Caco-2 (cell line): Measurements from ENCODE around the gene GTF2H3. TPM values are rescaled to one million over a fixed set of nuclear protein-coding genes. Genes with fewer than 3 reads are reported as not detected.

Experiments used
- BruUV-seq: library from RNA; stranded (reverse); fragments of 400-500 nt; replicated peaks from 2 replicates; lab custom pipeline; 2021; lab: Mats Ljungman, UMichigan
- CTCF ChIA-PET: fragments of 300-600 bp; sonication (Branson Sonifier 250); formaldehyde crosslinking; loops from one replicate; lab custom pipeline; 2022; ENCODE audit warnings: antibody characterized with exemption; lab: Charles Lee
- POLR2A ChIA-PET: fragments of 300-600 bp; sonication (Branson Sonifier 250); formaldehyde crosslinking; loops from one replicate; lab custom pipeline; 2022; ENCODE audit warnings: antibody characterized with exemption; lab: Charles Lee
- DNase-seq, 2 experiments: peaks; one replicate each; pipeline versions ENCODE4 v3.0.0 to v3.0.0-alpha.2; 2020 to 2022
- H3K27me3 ChIP-seq: replicated peaks from 2 replicates; pipeline ENCODE4 v1.6.0; 2011; ENCODE audit warnings: low read length; ENCODE audit not compliant: control insufficient read depth, insufficient read depth
- H3K36me3 ChIP-seq: 2 replicates; pipeline ENCODE4 v1.5.1; 2011; ENCODE audit warnings: low read length; ENCODE audit not compliant: control insufficient read depth, insufficient read depth
- H3K4me1 ChIP-seq: fragments of 250-450 bp; sonication (Bioruptor Pico); 2 replicates; pipeline ENCODE4 v1.5.1; 2020; ENCODE audit warnings: mild to moderate bottlenecking
- H3K4me3 ChIP-seq: 2 replicates; pipeline ENCODE4 v1.5.1; 2011; ENCODE audit warnings: low read depth, mild to moderate bottlenecking, control low read depth, low read length
- H3K9me3 ChIP-seq: fragments of 250-450 bp; sonication (Bioruptor Pico); 2 replicates; pipeline ENCODE4 v1.5.1; 2020; ENCODE audit warnings: mild to moderate bottlenecking, moderate library complexity
- H3K27ac Mint-ChIP-seq: one replicate; pipeline ENCODE4 v1.8.0; 2022; ENCODE audit warnings: mixed read lengths; ENCODE audit not compliant: unreplicated experiment
- H3K27me3 Mint-ChIP-seq: one replicate; pipeline ENCODE4 v1.8.0; 2022; ENCODE audit warnings: mixed read lengths; ENCODE audit not compliant: insufficient read depth, unreplicated experiment
- H3K36me3 Mint-ChIP-seq: one replicate; pipeline ENCODE4 v1.8.0; 2022; ENCODE audit warnings: mild to moderate bottlenecking, mixed read lengths; ENCODE audit not compliant: insufficient read depth, unreplicated experiment
- H3K4me1 Mint-ChIP-seq: one replicate; pipeline ENCODE4 v1.8.0; 2022; ENCODE audit warnings: low read depth, mixed read lengths; ENCODE audit not compliant: unreplicated experiment
- H3K4me3 Mint-ChIP-seq: one replicate; pipeline ENCODE4 v1.8.0; 2022; ENCODE audit warnings: mild to moderate bottlenecking, moderate library complexity, mixed read lengths; ENCODE audit not compliant: unreplicated experiment
- H3K9me3 Mint-ChIP-seq: one replicate; pipeline ENCODE4 v1.8.0; 2022; ENCODE audit warnings: mixed read lengths; ENCODE audit not compliant: unreplicated experiment
- CTCF ChIP-seq, 2 experiments: fragments of 200-600 bp in 1 of 2; IDR thresholded peaks; 1 replicate in 1 of 2; 2 replicates in 1 of 2; pipeline versions ENCODE4 v1.5.1 to v1.8.0; 2011 to 2022; ENCODE audit warnings: antibody characterized with exemption in 1 of 2, control low read depth in 1 of 2, inconsistent platforms in 1 of 2, low read depth in 1 of 2, low read length in 1 of 2, mild to moderate bottlenecking in 1 of 2, moderate library complexity in 1 of 2; ENCODE audit not compliant: insufficient read depth in 1 of 2, severe bottlenecking in 1 of 2, unreplicated experiment in 1 of 2
- intact Hi-C: fragments of 100-400 bp; cut with micrococcal nuclease; formaldehyde crosslinking; loops from one replicate; pipeline ENCODE4 v1.10.0; 2022; ENCODE audit not compliant: unreplicated experiment
- total RNA-seq: library from RNA; stranded (reverse); gene quantifications from 2 replicates; pipeline ENCODE4 v1.2.3, GENCODE V29; 2022

Gene GTF2H3
- total RNA-seq, 1 experiment from 2014 or later: 44.8 TPM

GRCh38 chr12:123608182-123608581 lies 25.4 kb upstream of the GTF2H3 start:
- Histone ChIP-seq H3K9me3 (no peaks in the 10 kb centered on the region), H3K36me3 (peaks cover 7% of the 10 kb centered on the region), H3K27me3 (no peaks in the 10 kb centered on the region), H3K4me3 (no peak overlapping the region), H3K4me1 (no peaks in the 10 kb centered on the region)
- H3K4me3 Mint-ChIP-seq: no peak overlapping the region
- intact Hi-C loops: no loop called here
- DNase-seq: peak in 1 of 2 experiments; percentile 5
- no peaks in the 10 kb centered on the region for H3K27me3 Mint-ChIP-seq
- no peak overlapping the region for H3K27ac Mint-ChIP-seq
- ChIA-PET CTCF (no interaction called here), POLR2A (no interaction called here)
- H3K4me1 Mint-ChIP-seq: peaks cover 2% of the 10 kb centered on the region
- peaks cover 99% of the 10 kb centered on the region for H3K36me3 Mint-ChIP-seq
- no peak for TF ChIP-seq CTCF (IDR thresholded peaks at IDR 0.05; ENCODE audit: insufficient read depth in 1 of 2, low read depth in 1 of 2, low read length in 1 of 2, severe bottlenecking in 1 of 2, unreplicated experiment in 1 of 2)
- H3K9me3 Mint-ChIP-seq: no peaks in the 10 kb centered on the region
- BruUV-seq: no TSS peak

- Histone ChIP-seq H3K36me3 (peaks cover 4% of the 10 kb centered on the region), H3K4me3 (no peak overlapping the region), H3K4me1 (no peaks in the 10 kb centered on the region), H3K27me3 (no peaks in the 10 kb centered on the region), H3K9me3 (no peaks in the 10 kb centered on the region)
- Mint-ChIP-seq H3K4me1 (no peaks in the 10 kb centered on the region), H3K36me3 (peaks cover 100% of the 10 kb centered on the region), H3K4me3 (no peak overlapping the region), H3K9me3 (no peaks in the 10 kb centered on the region), H3K27me3 (no peaks in the 10 kb centered on the region), H3K27ac (no peak overlapping the region)
- DNase-seq: no peak
- TF ChIP-seq CTCF (IDR thresholded peaks at IDR 0.05; ENCODE audit: insufficient read depth in 1 of 2, low read depth in 1 of 2, low read length in 1 of 2, severe bottlenecking in 1 of 2, unreplicated experiment in 1 of 2): no peak
- POLR2A ChIA-PET: no interaction called here
- intact Hi-C loops: no loop called here
- CTCF ChIA-PET: no interaction called here
- BruUV-seq: no TSS peak
These were observed 19.5 kb upstream of the GTF2H3 start for GRCh38 chr12:123614110-123614509.

GRCh38 chr12:123614531-123614930 lies 19.1 kb upstream of the GTF2H3 start:
- H3K4me3 Mint-ChIP-seq: no peak overlapping the region
- H3K27me3 Mint-ChIP-seq: no peaks in the 10 kb centered on the region
- no TSS peak for BruUV-seq
- intact Hi-C loops: no loop called here
- no peaks in the 10 kb centered on the region for H3K9me3 ChIP-seq
- CTCF ChIA-PET: no interaction called here
- no peak overlapping the region for H3K27ac Mint-ChIP-seq
- no peak for DNase-seq
- H3K36me3 Mint-ChIP-seq: peaks cover 100% of the 10 kb centered on the region
- POLR2A ChIA-PET: no interaction called here
- no peak overlapping the region for H3K4me3 ChIP-seq
- TF ChIP-seq CTCF (IDR thresholded peaks at IDR 0.05; ENCODE audit: insufficient read depth in 1 of 2, low read depth in 1 of 2, low read length in 1 of 2, severe bottlenecking in 1 of 2, unreplicated experiment in 1 of 2): no peak
- no peaks in the 10 kb centered on the region for H3K9me3 Mint-ChIP-seq
- no peaks in the 10 kb centered on the region for H3K27me3 ChIP-seq
- H3K4me1 ChIP-seq: no peaks in the 10 kb centered on the region
- no peaks in the 10 kb centered on the region for H3K4me1 Mint-ChIP-seq
- H3K36me3 ChIP-seq: peaks cover 4% of the 10 kb centered on the region
